GM06990 (cell line): ENCODE data around the gene NUP50.

Experiments
- DNase-seq: peaks from one replicate; pipeline ENCODE4 v3.0.0-alpha.2; 2011; ENCODE audit not compliant: insufficient read length; ENCODE audit errors: extremely low read depth
- H3K27me3 ChIP-seq: replicated peaks from 2 replicates; pipeline ENCODE4 v1.6.0; 2011; ENCODE audit warnings: low read length; ENCODE audit not compliant: control insufficient read depth, insufficient read depth
- H3K36me3 ChIP-seq: 2 replicates; pipeline ENCODE4 v1.5.1; 2011; ENCODE audit warnings: low read length; ENCODE audit not compliant: control insufficient read depth, insufficient read depth
- H3K4me3 ChIP-seq: replicated peaks from 2 replicates; pipeline ENCODE4 v1.5.1; 2011; ENCODE audit warnings: low read depth, mild to moderate bottlenecking, control low read depth, low read length
- CTCF ChIP-seq: IDR thresholded peaks from 2 replicates; pipeline ENCODE4 v1.5.1; 2011; ENCODE audit warnings: low read length, control low read depth, mild to moderate bottlenecking, inconsistent platforms; ENCODE audit not compliant: insufficient read depth, poor library complexity, severe bottlenecking

The NUP50 gene

GRCh38 chr22:45201678-45202332 lies 38.1 kb downstream of the NUP50 start:
- no peak for DNase-seq

GRCh38 chr22:45202333-45203149 lies 38.8 kb downstream of the NUP50 start:
- no peak for DNase-seq
- TF ChIP-seq CTCF: no peak
- Histone ChIP-seq H3K36me3 (peaks cover 39% of the 10 kb centered on the region), H3K4me3 (no peak overlapping the region), H3K27me3 (no peaks in the 10 kb centered on the region)

More at GRCh38 chr22:45201678-45202332, 38.1 kb downstream of the NUP50 start:
- Histone ChIP-seq H3K4me3 (no peak overlapping the region), H3K36me3 (peaks cover 44% of the 10 kb centered on the region), H3K27me3 (no peaks in the 10 kb centered on the region)
- no peak for TF ChIP-seq CTCF

- DNase-seq: no peak
- H3K27me3 ChIP-seq: no peaks in the 10 kb centered on the region
- H3K36me3 ChIP-seq: peaks cover 34% of the 10 kb centered on the region
- TF ChIP-seq CTCF: no peak
- H3K4me3 ChIP-seq: no peak overlapping the region
These were observed 39.6 kb downstream of the NUP50 start for GRCh38 chr22:45203150-45203951.

GRCh38 chr22:45204241-45204640 lies 40.5 kb downstream of the NUP50 start:
- H3K4me3 ChIP-seq: no peak overlapping the region
- no peaks in the 10 kb centered on the region for H3K27me3 ChIP-seq
- TF ChIP-seq CTCF: no peak
- no peak for DNase-seq
- peaks cover 30% of the 10 kb centered on the region for H3K36me3 ChIP-seq

- Histone ChIP-seq H3K36me3 (peaks cover 27% of the 10 kb centered on the region), H3K4me3 (no peak overlapping the region), H3K27me3 (no peaks in the 10 kb centered on the region)
- TF ChIP-seq CTCF: no peak
- DNase-seq: no peak
These were observed 41.1 kb downstream of the NUP50 start for GRCh38 chr22:45204819-45205218.
